PC-3 (cell line): Measurements from ENCODE around the gene CCDC91.

ENCODE experiments used
- CTCF ChIP-seq: fragments of 300-600 bp; sonication (generic); conservative IDR thresholded peaks from 2 replicates; pipeline ENCODE4 v1.5.1; 2017; ENCODE audit warnings: antibody characterized with exemption, low read depth, mild to moderate bottlenecking, low read length
- EZH2 ChIP-seq: fragments of 300-600 bp; sonication (generic); IDR thresholded peaks from one replicate; pipeline ENCODE4 v1.6.1; 2017; ENCODE audit warnings: antibody characterized with exemption, mild to moderate bottlenecking, low read length; ENCODE audit not compliant: unreplicated experiment

GRCh38 chr12:28313631-28314030 lies 123.4 kb downstream of the CCDC91 start:
- no peak for TF ChIP-seq CTCF
- TF ChIP-seq EZH2: no peak
